Epithelial cell of proximal tubule (primary cell): Measurements from ENCODE around the gene CYP39A1. TPM values are rescaled to one million over a fixed set of nuclear protein-coding genes. Genes with fewer than 3 reads are reported as not detected.

ENCODE experiments used
- DNase-seq: peaks from one replicate; pipeline ENCODE4 v3.0.0-alpha.2; 2011; ENCODE audit warnings: low read depth
- H3K4me3 ChIP-seq: 2 replicates; pipeline ENCODE4 v1.5.1; 2011; ENCODE audit warnings: low read depth, mild to moderate bottlenecking, low read length
- total RNA-seq: library from RNA; depleted of rRNA; stranded (reverse); fragments of >200 nt; gene quantifications from 2 replicates; pipeline ENCODE4 v1.2.3, GENCODE V29; 2015
- TF ChIP-seq, protein P1 (sequence below): conservative IDR thresholded peaks from 2 replicates; pipeline ENCODE4 v1.5.1; 2012; ENCODE audit warnings: low read depth, mild to moderate bottlenecking, low read length

CYP39A1 gene
- total RNA-seq, 1 donor from 2014 or later, result 1.3 TPM

DNA sequence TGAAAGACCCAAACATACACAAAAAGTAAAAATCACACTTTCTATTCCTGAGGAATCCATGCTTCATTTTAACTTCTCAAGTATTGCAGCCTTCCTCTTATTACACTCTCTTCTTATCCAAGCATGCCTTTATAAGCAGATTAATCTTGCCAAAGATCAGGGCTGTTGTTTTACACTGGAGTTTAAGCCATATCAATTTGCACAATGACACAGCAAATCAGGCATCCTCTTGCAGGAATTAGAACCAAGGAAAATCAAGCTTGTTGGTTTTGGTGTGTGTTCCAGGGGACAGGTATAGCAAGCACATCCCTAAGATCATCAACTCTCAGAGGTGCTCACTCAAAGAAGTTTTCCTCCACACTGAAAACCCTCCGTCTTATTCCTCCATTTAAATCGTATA is 69.5 kb downstream of the CYP39A1 start:
- TF ChIP-seq, protein P1, sequence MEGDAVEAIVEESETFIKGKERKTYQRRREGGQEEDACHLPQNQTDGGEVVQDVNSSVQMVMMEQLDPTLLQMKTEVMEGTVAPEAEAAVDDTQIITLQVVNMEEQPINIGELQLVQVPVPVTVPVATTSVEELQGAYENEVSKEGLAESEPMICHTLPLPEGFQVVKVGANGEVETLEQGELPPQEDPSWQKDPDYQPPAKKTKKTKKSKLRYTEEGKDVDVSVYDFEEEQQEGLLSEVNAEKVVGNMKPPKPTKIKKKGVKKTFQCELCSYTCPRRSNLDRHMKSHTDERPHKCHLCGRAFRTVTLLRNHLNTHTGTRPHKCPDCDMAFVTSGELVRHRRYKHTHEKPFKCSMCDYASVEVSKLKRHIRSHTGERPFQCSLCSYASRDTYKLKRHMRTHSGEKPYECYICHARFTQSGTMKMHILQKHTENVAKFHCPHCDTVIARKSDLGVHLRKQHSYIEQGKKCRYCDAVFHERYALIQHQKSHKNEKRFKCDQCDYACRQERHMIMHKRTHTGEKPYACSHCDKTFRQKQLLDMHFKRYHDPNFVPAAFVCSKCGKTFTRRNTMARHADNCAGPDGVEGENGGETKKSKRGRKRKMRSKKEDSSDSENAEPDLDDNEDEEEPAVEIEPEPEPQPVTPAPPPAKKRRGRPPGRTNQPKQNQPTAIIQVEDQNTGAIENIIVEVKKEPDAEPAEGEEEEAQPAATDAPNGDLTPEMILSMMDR, result no peak
- no peak for DNase-seq
- no peak overlapping the region for H3K4me3 ChIP-seq

DNA sequence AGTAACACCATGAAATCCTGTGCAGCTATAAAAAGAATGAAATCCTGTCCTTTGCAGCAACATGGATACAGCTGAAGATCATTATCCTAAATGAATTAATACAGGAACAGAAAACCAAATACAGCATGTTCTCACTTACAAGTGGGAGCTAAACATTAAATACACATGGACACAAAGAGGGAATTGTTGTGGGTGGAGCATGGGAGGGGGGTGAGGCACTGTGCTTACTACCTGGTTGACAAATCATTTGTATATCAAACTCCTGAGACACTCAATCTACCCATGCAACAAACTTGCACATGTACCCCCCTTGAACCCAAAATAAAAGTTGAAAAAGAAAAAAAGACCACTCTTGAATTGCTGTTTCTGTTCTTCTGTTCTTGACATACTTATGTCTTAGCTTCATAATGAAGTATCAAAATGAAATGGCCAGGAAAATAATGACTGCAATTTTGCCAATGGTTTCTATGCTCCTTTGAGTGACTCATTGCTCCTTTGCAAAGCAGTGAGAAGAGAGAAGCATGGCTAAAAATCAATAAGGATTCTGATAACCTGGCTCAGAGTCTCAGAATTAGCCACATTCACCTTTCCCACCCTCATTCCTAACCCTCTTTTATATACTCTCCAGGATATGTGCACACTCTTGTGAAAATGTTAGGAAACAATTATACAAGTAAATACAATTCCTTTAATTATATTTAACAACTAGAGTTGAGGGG is 71.0 kb downstream of the CYP39A1 start:
- no peak for DNase-seq
- no peak overlapping the region for H3K4me3 ChIP-seq
- TF ChIP-seq, protein P1, result no peak

DNA sequence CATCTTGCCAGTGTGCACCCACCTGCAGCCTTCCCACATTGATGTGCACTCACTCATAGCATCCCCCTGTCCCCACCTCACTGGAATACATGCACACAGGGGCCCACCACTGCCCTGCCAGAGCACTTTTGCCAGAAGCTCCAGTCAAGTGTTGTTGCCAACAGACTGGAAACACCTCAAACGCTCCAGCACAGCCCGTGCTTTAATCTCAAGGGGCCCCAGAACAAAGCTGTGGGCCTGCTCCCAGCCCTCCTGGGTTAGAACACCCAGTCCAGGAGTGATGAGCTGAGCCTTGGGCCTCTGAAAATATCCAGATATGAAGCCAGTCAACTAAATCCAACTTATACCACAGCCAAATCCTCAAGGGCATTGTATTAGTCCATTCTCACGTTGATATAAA is 77.1 kb downstream of the CYP39A1 start:
- H3K4me3 ChIP-seq, result no peak overlapping the region
- TF ChIP-seq, protein P1, result no peak
- no peak for DNase-seq

DNA sequence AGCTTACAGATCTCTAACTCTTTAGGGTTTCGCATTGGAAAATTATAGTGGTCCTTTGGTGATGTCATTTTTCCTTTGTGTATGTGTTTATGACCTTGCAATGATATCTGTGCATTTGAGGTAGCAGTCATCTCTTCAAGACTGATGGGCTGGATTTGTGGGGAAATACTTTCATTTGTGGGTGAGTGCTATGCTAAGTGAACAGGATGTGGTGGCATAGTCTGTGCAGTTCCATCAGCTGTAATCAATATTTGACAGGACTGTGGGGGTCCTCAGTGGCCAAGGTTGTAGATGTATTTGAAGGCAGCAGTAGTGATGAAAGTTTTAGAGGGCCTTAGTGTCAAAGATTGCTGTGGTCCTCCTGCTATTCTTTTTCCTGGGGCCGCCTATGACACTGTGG is 79.5 kb downstream of the CYP39A1 start:
- DNase-seq, result no peak
- TF ChIP-seq, protein P1, result no peak
- no peak overlapping the region for H3K4me3 ChIP-seq

DNA sequence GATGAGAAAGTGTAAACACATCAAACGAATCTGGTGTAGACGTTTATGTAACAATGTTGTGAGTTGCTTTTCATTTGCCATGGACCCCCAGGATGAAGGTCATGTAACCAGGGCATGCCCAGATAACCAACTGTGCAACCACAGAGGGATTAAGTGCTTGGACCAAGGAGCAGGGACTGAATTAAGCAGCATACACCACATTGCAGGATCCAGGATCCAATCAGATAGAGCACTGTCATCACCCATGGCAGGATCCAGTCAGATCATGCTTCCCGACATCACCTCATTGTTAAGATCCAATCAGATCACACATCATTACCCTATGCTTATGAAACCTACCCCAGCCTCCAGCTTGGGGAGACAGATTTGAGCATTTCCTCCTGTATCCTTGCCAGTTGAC is 87.1 kb downstream of the CYP39A1 start:
- H3K4me3 ChIP-seq, result no peak overlapping the region

DNA sequence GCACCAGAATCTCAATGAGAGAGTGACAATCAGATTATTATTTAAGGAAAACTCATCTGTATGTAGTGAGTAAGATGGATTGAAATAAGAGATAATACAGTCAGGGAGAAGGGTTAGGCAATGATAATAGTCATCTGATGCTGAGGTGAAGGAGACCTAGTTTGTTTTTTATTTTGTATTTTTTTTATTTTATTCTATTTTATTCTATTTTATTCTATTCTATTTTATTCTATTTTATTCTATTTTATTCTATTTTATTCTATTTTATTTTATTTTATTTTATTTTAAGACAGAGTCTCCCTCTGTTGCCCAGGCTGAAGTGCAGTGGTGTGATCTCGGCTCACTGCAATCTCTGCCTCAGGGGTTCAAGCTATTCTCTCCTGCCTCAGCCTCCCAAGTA is 88.7 kb downstream of the CYP39A1 start:
- no peak overlapping the region for H3K4me3 ChIP-seq
- no peak for DNase-seq
- TF ChIP-seq, protein P1, result no peak

More for the DNA sequence above, 87.1 kb downstream of the CYP39A1 start:
- TF ChIP-seq, protein P1, result no peak
- no peak for DNase-seq

DNA sequence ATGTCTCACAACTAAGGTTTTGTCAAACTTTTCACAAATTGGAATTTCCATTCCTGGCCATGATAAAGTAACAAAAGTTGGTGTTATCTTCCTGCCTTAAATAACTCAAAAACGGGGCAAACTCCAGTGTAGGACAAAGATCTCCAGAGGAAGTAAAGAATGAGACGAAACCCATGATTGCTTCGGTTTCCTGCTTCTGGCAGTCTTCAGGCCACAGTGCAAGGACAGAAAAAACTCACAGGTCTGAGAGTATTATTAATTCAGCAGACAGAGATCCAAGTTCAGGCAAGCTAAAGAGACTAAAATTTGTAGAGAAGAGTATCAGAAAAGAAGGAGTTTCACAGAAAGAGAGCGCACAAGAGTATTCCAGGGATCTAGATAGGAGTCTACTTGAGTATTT is 96.6 kb downstream of the CYP39A1 start:
- TF ChIP-seq, protein P1, result no peak
- no peak overlapping the region for H3K4me3 ChIP-seq
- no peak for DNase-seq
